Activated naive CD4-positive, alpha-beta T cell treated with anti-CD3 and anti-CD28 coated beads, Interleukin-2, amount 50 U/mL, for 16 hours (primary cell): ENCODE measurements around the gene OR10D3.
"Not testable (repeated sequence)": the region's sequence is repeated elsewhere in the genome, so short reads cannot be mapped to it uniquely, and the experiment has no call there.

Experiments used
- DNase-seq: peaks from one replicate; pipeline ENCODE4 v3.0.0-alpha.2; 2020

Gene OR10D3, protein sequence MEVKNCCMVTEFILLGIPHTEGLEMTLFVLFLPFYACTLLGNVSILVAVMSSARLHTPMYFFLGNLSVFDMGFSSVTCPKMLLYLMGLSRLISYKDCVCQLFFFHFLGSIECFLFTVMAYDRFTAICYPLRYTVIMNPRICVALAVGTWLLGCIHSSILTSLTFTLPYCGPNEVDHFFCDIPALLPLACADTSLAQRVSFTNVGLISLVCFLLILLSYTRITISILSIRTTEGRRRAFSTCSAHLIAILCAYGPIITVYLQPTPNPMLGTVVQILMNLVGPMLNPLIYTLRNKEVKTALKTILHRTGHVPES

DNA sequence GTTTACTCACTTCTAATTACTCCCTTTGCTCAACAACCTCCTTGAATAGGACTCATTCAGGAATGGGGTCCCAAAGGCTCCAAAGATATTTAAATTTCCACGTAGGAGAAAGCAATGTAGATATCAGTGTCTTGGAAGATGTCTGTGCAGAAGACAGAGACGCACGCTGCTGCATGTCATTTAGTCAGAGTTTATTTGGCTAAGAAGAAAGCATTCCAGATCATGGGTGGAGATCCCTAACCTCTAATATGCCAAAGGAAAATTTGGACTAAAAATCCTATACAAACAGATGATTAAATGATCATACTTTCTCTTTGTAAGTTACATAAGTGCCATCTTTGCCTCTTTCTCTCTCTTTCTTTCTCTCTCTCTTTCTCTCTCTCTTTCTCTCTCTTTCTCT lies at the start of gene OR10D3:
Gene OR10D3, plus strand, starts transcription at position 278 of the 400 bp plus-strand sequence. CDS start 1,925 bp downstream, outside the sequence.
- DNase-seq = no peak

DNA sequence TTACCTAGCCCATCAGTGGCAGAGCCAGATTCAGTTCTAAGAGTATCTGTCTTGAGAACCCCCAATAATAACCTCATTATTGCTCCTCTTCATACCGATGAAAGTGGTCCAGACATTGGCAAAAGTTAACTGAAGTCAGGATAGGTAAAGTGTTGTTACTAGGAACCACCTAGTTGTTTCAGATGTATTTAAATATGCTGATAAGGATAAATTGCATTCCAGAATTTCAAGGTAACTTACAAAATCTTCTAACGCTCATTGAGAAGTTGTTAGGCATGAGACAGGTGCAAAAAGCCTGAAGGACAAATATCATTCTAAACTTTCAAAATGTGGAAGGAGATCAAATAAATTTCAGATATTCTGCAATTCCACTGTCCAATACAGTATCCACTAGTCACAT lies 40.1 kb upstream of the OR10D3 start:
- no peak for DNase-seq

DNA sequence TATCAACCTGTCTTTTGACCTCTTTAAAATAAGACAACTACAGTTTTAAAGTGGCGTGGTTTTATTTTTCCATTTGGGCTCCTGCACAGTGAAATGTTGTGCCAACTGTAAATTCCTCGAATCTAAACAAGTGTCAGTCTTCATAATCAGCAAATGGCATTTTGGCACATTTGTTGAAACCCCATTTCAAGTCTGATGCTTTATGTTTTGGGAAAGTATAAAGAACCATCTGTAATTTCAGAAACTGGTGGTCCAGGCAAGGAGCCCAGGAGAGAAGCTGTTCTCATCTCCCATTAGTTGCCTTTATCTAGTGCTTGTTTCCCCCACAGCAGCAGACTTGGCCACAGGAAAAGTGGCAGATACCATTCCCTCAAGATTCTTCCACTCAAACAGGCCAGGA lies 35.2 kb upstream of the OR10D3 start:
- no peak for DNase-seq

DNA sequence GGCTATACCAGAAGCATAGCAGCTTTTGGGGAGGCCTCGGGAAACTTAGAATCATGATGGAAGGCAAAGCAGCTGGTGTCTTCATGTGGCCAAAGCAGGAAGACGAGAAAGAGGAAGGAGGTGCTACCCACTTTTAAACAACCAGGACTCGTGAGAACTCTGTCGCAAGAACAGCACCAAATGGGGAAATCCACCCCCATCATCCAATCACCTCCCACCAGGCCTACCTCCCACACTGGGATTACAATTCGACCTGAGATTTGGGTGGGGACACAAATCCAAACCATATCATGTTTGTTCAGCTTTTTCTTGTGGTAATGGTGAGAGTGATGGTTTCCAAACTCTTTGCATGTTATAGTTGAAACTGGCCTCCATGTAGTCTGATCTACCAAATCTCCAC lies 32.5 kb upstream of the OR10D3 start:
- DNase-seq = no peak

DNA sequence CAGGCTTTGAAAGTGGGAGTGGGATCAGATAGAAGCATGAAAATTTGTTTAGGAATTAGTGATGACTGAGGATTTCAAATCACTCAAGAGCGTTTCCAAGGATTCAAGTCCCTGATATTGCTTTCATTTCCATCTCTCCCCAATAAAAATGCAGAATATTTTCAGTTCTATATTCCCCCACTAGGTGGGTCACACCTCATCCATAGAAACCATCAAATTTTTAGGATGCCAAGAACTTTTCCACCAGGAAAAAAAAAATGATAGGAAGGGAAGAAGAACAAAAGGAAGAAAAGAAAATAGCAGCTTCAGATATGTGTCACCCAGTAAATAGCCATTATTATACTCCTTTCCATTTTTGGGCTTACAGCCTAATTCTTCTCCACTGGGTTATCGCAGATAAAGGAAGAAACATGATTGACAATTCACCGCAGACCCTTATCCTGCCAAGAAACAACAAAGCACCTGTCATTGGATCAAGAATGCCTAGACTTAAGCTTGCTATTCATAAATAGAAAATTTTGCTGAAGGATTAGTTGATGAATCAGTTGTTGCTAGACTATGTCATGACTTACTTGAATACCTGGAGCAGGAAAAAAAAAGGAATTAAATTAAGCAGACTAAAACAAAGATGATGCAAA lies 30.3 kb upstream of the OR10D3 start:
- no peak for DNase-seq

DNA sequence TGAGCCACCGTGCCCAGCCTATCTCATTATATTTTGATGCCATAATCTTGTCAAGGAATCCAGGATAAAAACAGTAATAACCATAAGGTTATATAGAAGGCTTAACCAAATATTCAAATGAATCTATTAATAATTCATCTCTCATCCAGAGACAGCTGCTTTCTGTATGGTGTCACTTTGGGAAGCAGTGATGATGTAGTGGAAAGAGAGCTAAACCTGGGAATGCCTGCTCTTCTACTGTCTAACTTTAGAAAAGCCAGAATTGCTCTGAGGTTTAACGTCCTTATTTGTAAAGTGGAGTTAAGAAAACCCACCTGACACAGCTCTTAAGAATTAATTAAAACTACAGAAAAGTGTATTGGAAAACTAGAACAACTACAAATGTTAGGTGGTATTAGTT lies 29.3 kb upstream of the OR10D3 start:
- DNase-seq = no peak

DNA sequence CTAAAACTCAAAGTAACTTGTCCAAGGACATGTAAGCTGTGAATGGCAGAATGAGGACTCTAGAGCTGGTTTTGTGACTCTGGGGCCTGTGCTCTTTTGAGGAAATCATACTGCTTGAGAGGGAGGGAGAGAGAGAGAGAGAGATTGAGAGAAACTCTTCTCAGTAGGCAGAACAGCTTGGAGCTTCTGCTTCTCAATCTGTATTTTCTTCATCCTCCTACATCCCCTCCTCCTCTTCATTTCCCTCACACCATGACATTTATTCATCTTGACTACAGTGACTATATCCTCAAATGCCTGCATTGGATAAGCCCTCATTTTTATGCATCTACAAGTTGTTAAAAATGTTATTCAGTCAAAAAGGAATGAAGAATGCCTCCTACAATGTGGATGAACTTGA lies 23.7 kb upstream of the OR10D3 start:
- DNase-seq = no peak

DNA sequence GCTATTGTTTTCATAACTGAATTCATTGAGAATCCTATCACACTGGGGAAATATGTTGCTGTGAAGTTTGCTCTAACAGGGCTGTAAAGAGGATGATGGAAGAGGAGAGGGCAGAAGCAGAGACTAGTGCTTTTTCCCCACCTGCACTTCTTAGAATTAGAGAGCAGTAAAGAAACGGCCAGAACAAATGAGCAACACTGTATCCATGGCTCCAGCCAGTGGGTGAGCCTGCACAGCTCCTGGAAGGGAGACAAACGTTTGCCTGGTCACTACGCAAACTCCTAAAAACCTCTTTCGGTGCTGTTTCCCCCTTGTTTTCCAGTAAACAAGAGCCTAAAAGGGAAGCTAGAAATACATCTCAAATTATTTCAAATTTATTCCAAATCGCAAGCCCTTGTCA lies 22.2 kb upstream of the OR10D3 start:
- no peak for DNase-seq

DNA sequence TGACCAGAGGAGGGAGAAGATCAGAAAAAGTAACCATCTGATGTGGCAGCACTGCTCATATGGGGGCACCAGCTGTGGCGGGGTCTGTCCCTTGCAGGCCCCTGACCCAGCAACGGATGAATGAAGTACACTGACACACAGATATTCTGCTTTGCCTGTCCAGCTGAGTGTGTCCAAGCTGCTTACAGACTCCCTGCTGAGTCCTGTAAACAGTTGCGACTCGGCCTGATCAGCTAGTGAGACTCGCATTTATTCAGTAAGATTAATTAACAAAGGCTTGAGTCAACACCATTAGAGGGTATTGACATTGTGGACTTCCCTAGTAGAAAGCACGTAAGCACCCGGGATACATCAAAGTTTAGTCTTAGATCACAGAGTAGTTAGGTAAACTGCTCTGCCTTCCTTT lies 15.3 kb upstream of the OR10D3 start:
- DNase-seq = no peak

DNA sequence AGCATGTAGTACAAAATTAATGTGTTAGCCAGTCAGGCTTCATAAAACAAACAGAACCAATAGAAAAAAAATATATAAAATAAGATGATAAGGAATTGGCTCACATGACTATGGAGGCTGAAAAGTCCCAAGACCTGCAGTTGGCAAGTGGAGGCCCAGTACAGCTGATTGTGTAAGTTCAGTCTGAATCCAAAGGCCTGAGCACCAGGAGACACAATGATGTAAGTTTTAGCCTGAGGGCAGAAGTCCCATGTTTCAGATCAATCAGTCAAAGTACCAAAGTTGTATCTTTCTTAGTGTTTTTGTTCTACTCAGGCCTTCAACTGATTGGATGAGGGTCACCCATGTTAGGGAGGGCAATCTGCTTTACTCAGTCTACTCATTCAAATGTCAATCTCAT lies 14.3 kb upstream of the OR10D3 start:
- no peak for DNase-seq

DNA sequence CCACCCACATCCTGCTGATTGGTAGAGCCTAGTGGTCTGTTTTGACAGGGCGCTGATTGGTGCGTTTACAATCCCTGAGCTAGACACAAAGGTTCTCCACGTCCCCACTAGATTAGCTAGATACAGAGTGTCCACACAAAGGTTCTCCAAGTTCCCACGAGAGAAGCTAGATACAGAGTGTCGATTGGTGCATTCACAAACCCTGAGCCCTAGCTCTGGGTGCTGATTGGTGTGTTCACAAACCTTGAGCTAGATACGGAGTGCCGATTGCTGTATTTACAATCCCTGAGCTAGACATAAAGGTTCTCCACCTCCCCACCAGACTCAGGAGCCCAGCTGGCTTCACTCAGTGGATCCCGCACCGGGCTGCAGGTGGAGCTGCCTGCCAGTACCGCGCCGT lies 12.8 kb upstream of the OR10D3 start:
- DNase-seq = not testable (repeated sequence)

DNA sequence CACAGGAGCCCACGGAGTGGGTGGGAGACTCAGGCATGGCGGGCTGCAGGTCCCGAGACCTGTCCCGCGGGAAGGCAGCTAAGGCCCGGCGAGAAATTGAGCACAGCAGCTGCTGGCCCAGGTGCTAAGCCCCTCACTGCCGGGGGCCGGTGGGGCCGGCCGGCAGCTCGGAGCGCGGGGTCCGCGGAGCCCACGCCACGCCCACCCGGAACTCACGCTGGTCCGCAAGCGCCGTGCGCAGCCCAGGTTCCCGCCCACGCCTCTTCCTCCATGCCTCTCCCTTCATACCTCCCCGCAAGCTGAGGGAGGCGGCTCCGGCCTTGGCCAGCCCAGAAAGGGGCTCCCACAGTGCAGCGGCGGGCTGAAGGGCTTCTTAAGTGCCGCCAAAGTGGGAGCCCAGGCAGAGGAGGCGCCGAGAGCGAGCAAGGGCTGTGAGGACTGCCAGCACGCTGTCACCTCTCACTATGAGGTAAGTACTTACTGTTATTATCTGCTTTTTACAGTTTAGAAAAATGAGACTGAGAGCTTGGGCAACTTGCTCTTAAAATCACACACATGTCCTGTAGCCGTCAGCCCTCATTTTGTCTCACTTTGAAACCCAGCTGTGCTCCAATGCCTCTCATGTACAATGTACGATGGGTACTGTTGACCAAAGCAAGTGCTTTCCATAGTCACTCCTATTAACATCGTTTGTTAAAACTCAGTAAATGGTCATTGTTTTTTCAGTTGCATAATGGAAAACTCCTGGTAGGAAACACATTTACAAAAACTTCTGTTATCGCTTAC lies 12.2 kb upstream of the OR10D3 start:
- no peak for DNase-seq

DNA sequence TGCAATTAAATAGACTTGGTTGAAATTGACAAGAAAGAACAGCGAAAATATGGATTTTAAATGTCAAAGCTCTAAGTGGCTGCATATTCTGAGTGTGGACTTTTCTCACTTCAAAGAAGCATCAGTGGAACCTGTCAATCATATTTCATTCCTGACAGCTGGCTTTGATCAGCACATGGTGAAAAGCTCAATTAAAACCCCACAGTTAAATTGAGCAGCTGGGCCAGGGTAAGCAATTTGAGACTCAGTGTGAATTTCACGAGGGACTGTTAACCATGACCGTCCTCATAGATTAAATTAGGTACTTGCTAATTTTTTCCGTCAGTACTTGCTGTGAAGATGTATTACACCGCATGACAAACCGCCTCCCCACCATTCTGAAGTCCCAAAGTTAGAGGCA lies 11.0 kb upstream of the OR10D3 start:
- no peak for DNase-seq

DNA sequence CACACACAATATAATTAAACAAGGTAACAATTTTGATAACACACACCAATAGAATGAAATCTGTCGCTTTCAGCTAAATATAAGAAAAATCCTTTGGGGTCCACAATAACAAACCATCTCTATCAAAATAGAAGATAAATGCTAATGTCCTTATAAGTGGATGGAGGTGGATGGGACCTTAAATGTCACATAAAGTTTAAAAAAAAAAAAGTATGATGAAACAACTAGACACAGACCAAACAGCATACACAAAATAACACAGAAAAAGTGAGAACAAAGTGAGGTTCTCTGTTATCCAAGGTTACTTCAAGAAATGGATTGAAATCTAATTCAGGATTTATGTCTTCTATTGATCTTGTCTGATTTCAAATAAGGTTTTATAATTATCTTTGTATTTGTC lies 10.5 kb upstream of the OR10D3 start:
- no peak for DNase-seq

DNA sequence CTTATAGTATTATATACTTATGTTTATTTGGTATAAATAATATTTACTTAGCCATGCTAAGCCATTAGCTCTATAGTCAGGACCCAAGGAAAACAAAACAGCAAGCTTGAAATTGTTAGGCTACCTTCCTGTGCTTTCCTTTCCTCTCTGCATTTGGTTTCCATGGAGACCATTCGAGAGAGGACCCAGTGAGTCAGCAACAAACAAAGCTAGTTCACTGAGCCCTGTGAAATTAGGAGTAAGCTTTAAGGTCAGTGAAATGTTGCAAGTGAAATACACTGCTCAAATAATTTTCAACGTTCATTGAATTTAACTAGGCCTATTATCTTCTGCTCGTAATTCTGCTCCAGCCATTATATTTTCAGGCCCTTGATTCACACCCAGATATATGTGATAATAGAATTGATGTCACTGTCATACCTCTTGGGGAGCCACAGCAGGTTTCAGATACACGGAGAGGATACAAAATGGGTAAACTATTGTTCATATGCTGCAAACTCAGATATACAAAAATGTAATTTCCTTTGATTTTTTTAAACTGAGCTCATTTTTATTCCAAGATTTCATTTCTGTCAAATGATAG lies 9.1 kb upstream of the OR10D3 start:
- DNase-seq = no peak

DNA sequence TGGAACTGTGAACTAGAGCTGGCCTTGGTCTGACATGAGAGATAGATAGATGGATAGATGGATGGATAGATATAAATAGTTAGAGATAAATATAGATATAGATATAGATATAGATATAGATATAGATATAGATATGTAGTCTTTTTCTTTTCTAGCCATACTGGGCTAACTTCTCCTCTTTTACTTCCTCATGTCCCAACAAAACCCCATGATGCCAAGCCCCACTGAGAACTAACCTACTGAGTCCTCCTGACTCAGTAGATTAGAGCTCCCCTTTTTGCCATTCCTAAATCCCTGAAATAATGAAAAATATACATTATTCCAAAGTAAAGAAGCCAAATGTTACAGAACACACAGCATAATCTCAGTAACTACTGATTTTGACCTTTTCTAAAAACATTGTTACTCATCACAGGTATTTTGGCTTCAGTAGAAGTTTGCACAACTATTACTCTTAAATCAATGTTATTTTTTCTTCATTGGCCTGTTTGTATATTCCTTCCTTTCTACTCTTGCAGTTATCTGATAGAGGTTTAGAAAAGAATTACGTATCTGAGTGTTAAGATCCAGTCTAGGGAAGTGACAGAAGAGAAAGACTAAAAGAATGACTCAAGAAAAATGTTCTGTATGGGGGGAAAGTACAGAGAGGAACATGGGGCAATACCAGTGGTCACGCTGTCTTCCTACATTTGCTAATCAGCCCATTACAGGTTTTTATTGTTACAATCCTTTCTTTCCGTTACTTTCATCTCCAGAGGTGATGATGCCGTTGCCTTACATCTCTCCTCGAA lies 6.0 kb upstream of the OR10D3 start:
- no peak for DNase-seq

DNA sequence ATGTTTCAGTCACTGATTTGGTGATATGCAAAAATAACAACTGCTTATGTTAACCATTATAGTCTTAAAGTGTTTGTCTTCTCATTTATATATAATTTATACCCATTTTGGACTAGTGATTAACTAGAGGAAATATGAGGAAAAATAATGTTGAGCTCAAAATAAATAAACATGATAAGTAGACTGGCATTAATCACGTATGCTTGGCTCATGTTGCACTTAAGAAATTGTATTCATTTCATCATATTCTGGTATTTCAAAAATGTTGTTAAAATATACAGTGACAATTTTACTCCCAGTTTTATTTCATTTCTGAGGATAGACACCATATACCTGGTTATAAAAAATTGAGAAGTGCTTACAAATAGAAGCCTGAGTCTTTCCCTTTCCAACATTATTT lies 3.8 kb upstream of the OR10D3 start:
- DNase-seq = no peak

DNA sequence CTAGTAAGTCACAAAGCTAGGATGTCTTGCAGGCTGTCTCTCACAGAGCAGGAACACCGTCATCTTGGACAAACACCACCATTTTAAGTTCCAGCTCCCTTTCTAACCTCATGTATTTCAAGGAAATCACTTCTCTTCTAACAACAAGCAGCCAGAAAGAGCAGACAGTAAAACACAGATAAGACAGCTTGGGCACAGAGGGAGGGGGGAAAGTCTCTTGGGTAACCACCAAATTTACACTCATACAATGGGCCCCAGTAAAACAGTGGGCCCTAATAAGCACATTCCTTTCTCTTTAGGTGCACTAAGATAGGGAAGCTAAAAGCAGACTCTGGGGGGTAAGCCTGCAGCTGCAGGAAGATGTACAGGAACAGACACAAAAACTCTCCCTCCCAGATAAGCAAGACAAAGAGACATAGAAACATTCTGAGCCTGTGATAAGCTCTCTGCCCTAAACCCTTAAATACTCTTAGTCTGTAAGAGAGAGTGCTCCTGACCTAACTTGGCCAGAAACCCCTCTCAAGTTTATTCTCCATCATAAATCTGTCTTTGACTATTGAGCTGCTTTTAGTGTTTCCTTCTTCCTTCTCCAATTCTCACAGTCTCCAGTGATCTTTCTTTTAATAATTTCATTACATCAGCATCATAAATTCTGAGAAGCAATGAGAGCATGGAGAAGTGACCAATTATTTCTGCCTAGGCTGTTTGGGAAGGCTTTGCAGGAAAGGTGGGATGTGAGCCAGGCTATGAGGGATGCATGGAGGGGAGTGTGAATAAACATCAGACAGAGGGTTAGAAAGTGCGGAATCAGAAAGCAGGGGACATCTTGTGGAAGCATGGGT lies 7.4 kb downstream of the OR10D3 start:
- DNase-seq = no peak

DNA sequence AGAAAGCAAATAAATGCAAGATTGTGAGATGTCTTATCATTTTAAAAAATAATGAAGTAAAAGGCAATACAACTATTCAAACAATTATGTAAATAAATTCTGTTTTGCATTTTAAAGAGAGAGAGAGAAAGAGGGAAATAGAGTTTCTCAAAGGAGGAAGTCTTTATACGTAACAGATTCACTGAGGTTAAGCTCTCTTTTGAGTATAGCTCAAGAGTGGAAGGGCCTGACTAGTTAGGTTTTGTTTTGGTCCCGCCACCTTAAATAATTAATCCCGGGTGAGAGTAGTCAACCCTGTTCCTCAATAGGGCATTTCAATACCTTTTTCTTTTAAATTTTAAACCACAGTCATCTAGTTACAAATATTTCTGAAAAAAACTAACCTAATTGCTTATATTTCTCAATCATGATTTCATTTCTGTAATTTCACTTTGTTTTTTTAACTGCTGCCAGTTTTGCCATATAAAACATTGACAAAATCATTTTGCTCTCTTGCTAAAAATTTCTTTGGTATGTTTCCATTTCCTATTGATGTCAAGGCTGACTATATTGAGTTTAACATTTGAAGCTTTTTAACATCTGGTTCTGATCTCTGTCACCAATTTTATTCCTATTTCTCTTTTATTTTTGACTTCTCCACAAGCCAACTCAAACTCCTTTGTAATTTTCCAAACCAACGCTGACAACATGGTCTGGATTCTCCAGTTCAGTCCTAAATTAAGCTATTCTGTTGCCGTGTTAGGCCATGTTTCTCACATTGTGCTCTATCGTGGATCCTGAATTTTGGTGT lies 10.3 kb downstream of the OR10D3 start:
- DNase-seq = no peak

DNA sequence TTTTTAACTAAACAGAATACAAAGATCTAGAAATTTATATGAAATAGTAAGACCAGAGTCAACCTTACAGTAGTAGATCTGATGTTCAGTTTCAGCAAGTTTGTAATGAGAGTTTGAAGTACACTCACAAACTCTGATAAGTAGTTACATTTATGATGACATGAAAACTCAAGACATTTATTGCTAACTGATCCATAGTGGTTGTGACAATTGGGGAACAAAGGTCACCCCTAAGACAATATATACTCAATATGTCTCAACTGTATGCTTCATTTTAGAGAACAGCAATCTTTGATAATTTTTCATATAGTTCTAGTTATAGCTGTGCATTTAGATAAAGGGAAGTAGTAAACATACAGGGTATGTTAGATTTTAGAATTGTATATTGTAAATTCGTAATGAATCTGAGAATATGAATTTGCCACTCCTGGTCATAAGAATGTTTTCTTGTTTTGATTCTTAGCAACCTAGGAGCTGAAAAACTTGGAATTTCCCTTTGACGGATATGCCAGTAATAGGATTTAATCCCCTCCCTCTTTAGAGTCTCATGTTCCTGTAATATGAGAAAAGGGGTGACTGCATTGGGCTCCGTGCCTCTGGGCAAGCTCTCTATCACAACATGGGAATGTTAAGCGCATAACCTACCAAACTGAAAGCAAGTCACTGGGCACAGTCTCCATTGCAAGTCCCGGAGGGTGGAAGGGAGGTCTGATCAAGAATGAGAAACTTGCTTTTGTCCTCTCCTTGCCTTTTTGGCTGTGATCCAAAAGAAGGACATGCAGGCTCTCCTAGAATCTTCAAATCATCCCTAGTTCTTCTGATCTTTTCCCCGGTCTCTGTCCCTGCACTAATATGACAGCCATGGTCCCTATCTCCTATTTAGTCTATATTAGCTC lies 11.4 kb downstream of the OR10D3 start:
- no peak for DNase-seq
